H1 (cell line): ENCODE results near the gene ZNF318. TPM values are rescaled to one million over a fixed set of nuclear protein-coding genes. Genes with fewer than 3 reads are reported as not detected.

ENCODE experiments used
- GABPA ChIP-seq: IDR thresholded peaks from 2 replicates; pipeline ENCODE4 v1.6.1; 2011; ENCODE audit warnings: mild to moderate bottlenecking, low read length, moderate library complexity, borderline replicate concordance; ENCODE audit not compliant: insufficient read depth
- HDAC2 ChIP-seq, 2 experiments: fragments of 300-600 bp in 1 of 2; sonication (generic) in 1 of 2; IDR thresholded peaks; 2 replicates each; pipeline ENCODE4 v1.6.1; 2011 to 2012; ENCODE audit warnings: low read depth in 2 of 2, low read length in 2 of 2, mild to moderate bottlenecking in 2 of 2, moderate library complexity in 2 of 2, borderline replicate concordance in 1 of 2, inconsistent platforms in 1 of 2
- PHF8 ChIP-seq: fragments of 200-600 bp; sonication (generic); conservative IDR thresholded peaks from 2 replicates; pipeline ENCODE4 v1.7.1; 2012; ENCODE audit warnings: low read depth, mild to moderate bottlenecking, inconsistent platforms, low read length, moderate library complexity
- SP1 ChIP-seq: IDR thresholded peaks from 2 replicates; pipeline ENCODE4 v1.6.1; 2011; ENCODE audit warnings: low read depth, low read length
- polyA plus RNA-seq, 7 experiments: library from polyadenylated mRNA; depleted of rRNA in 3 of 7; stranded (reverse) in 5 of 7; unstranded in 2 of 7; fragments of >200 nt in 5 of 7; fragments of 200-250 nt in 2 of 7; gene quantifications; 1 replicate in 5 of 7; 2 replicates in 1 of 7; 4 replicates in 1 of 7; pipeline versions ENCODE4 v1.2.1 to v1.2.3, GENCODE V29; 2011 to 2013; ENCODE audit warnings: missing spikeins in 2 of 7, mixed read lengths in 2 of 7
- total RNA-seq: library from RNA; stranded (reverse); fragmentation: NEBNext Ultra II Directional; extraction: Animal tissue kit (Norgen Biotek cat#: 25700); gene quantifications from 2 replicates; pipeline ENCODE4 v1.2.1, GENCODE V29; 2021

The ZNF318 gene
- total and polyA plus RNA-seq, 2 of the 8 experiments (the other 6 are each of a cell fraction or from before 2014, with no cell fraction given) = 10.2 to 22.1 TPM

GRCh38 chr6:43376551-43376981, 7.1 kb upstream of the ZNF318 start (continued):
- TF ChIP-seq HDAC2 (IDR thresholded peaks at IDR 0.05; ENCODE audit: borderline replicate concordance in 1 of 2, low read depth in 2 of 2, low read length in 2 of 2) (no peak), PHF8 (no peak), SP1 (no peak), GABPA (no peak)
